Measurements from ENCODE around the gene ZMIZ1.
A peak's percentile ranks its signal among the peaks of the same experiment; 100 is the strongest.

ZMIZ1 gene

GRCh38 chr10:79082631-79083596, 14.1 kb downstream of the ZMIZ1 start:
- no peak for FAIRE-seq

- FAIRE-seq = peak; percentile 5
Measured at GRCh38 chr10:79084012-79084971, 15.5 kb downstream of the ZMIZ1 start.

- FAIRE-seq = no peak
Measured at GRCh38 chr10:79084972-79085597, 16.3 kb downstream of the ZMIZ1 start.

GRCh38 chr10:79086822-79087221, 18.1 kb downstream of the ZMIZ1 start:
- FAIRE-seq = no peak

- FAIRE-seq = no peak
Measured at GRCh38 chr10:79087721-79088120, 19.0 kb downstream of the ZMIZ1 start.

- FAIRE-seq = no peak
Measured at GRCh38 chr10:79088176-79088575, 19.4 kb downstream of the ZMIZ1 start.

GRCh38 chr10:79088613-79089355, 20.0 kb downstream of the ZMIZ1 start:
- no peak for FAIRE-seq

GRCh38 chr10:79089632-79090031, 20.9 kb downstream of the ZMIZ1 start:
- no peak for FAIRE-seq

GRCh38 chr10:79090134-79090803, 21.5 kb downstream of the ZMIZ1 start:
- no peak for FAIRE-seq

GRCh38 chr10:79092292-79092896, 23.6 kb downstream of the ZMIZ1 start:
- FAIRE-seq = no peak

GRCh38 chr10:79093658-79094411, 25.1 kb downstream of the ZMIZ1 start:
- FAIRE-seq = no peak

GRCh38 chr10:79094412-79095175, 25.8 kb downstream of the ZMIZ1 start:
- FAIRE-seq = no peak

GRCh38 chr10:79095316-79095715, 26.6 kb downstream of the ZMIZ1 start:
- FAIRE-seq = no peak

GRCh38 chr10:79096514-79096913, 27.7 kb downstream of the ZMIZ1 start:
- FAIRE-seq = no peak

GRCh38 chr10:79097021-79097872, 28.5 kb downstream of the ZMIZ1 start:
- FAIRE-seq = no peak

- no peak for FAIRE-seq
Measured at GRCh38 chr10:79098061-79098460, 29.3 kb downstream of the ZMIZ1 start.

- FAIRE-seq = no peak
Measured at GRCh38 chr10:79098596-79099015, 29.8 kb downstream of the ZMIZ1 start.

- FAIRE-seq = no peak
Measured at GRCh38 chr10:79099898-79100448, 31.2 kb downstream of the ZMIZ1 start.
